Measurements from ENCODE around the gene SLF2. TPM values are rescaled to one million over a fixed set of nuclear protein-coding genes. Genes with fewer than 3 reads are reported as not detected.

SLF2 gene
- total RNA-seq, 1 donor from 2014 or later = 20.3 TPM

- Mint-ChIP-seq H3K27ac (ENCODE audit: unreplicated experiment) (no peak overlapping the region), H3K27me3 (ENCODE audit: low read depth, unreplicated experiment) (no peaks in the 10 kb centered on the region), H3K4me3 (ENCODE audit: unreplicated experiment) (no peak overlapping the region), H3K9me3 (ENCODE audit: unreplicated experiment) (no peaks in the 10 kb centered on the region), H3K4me1 (ENCODE audit: low read depth, unreplicated experiment) (peaks cover 2% of the 10 kb centered on the region), H3K36me3 (ENCODE audit: low read depth, unreplicated experiment) (peaks cover 20% of the 10 kb centered on the region)
- Histone ChIP-seq H3K9ac (ENCODE audit: low read length) (no peak overlapping the region), H3K27me3 (ENCODE audit: insufficient read depth, low read length) (no peaks in the 10 kb centered on the region), H3K4me1 (ENCODE audit: insufficient read depth, low read length) (peaks cover 4% of the 10 kb centered on the region), H4K20me1 (ENCODE audit: insufficient read depth, low read length) (peaks cover 13% of the 10 kb centered on the region), H2AFZ (ENCODE audit: low read depth, low read length) (no peak overlapping the region), H3K27ac (ENCODE audit: low read depth, low read length) (no peak overlapping the region), H3K4me3 (ENCODE audit: insufficient read depth, low read depth, low read length) (no peak overlapping the region), H3K79me2 (ENCODE audit: insufficient read depth, low read length) (peaks cover 5% of the 10 kb centered on the region), H3K9me3 (ENCODE audit: insufficient read depth, low read depth, low read length) (no peaks in the 10 kb centered on the region), H3K4me2 (ENCODE audit: low read length) (no peak overlapping the region), H3K36me3 (ENCODE audit: insufficient read depth, low read length) (peaks cover 4% of the 10 kb centered on the region)
- no peak for TF ChIP-seq CTCF (IDR thresholded peaks at IDR 0.05; ENCODE audit: insufficient read depth, low read depth, low read length)
- no peak for TF ChIP-seq EZH2 (IDR thresholded peaks at IDR 0.05; ENCODE audit: insufficient read depth, low read length)
- FAIRE-seq (no peak), DNase-seq (ENCODE audit: low read depth) (no peak)
These were observed 68.5 kb downstream of the SLF2 start for GRCh38 chr10:100981178-100981772.

- DNase-seq (ENCODE audit: low read depth) = no peak
- no peak for FAIRE-seq
- Mint-ChIP-seq H3K4me1 (ENCODE audit: low read depth, unreplicated experiment) (peaks cover 10% of the 10 kb centered on the region), H3K27me3 (ENCODE audit: low read depth, unreplicated experiment) (no peaks in the 10 kb centered on the region), H3K9me3 (ENCODE audit: unreplicated experiment) (peaks cover 3% of the 10 kb centered on the region), H3K36me3 (ENCODE audit: low read depth, unreplicated experiment) (peaks cover 21% of the 10 kb centered on the region), H3K4me3 (ENCODE audit: unreplicated experiment) (no peak overlapping the region), H3K27ac (ENCODE audit: unreplicated experiment) (no peak overlapping the region)
- no peak overlapping the region for H3K4me2 ChIP-seq (ENCODE audit: low read length)
- H3K4me1 ChIP-seq (ENCODE audit: insufficient read depth, low read length) = peaks cover 17% of the 10 kb centered on the region
- no peak for TF ChIP-seq EZH2 (IDR thresholded peaks at IDR 0.05; ENCODE audit: insufficient read depth, low read length)
- TF ChIP-seq CTCF (IDR thresholded peaks at IDR 0.05; ENCODE audit: insufficient read depth, low read depth, low read length) = no peak
- H3K4me3 ChIP-seq (ENCODE audit: insufficient read depth, low read depth, low read length) = no peak overlapping the region
- no peaks in the 10 kb centered on the region for H3K27me3 ChIP-seq (ENCODE audit: insufficient read depth, low read length)
- H3K79me2 ChIP-seq (ENCODE audit: insufficient read depth, low read length) = peaks cover 24% of the 10 kb centered on the region
- no peak overlapping the region for H3K9ac ChIP-seq (ENCODE audit: low read length)
- peaks cover 24% of the 10 kb centered on the region for H4K20me1 ChIP-seq (ENCODE audit: insufficient read depth, low read length)
- H2AFZ ChIP-seq (ENCODE audit: low read depth, low read length) = no peak overlapping the region
- H3K27ac ChIP-seq (ENCODE audit: low read depth, low read length) = no peak overlapping the region
- peaks cover 4% of the 10 kb centered on the region for H3K36me3 ChIP-seq (ENCODE audit: insufficient read depth, low read length)
- no peaks in the 10 kb centered on the region for H3K9me3 ChIP-seq (ENCODE audit: insufficient read depth, low read depth, low read length)
These were observed 70.4 kb downstream of the SLF2 start for GRCh38 chr10:100982916-100983830.
